Activated T-cell treated with anti-CD3 and anti-CD28 coated beads, Interleukin-2, amount 50 U/mL, for 24 hours (primary cell): ENCODE results near the gene AGR2.
"Not testable (repeated sequence)": the region's sequence is repeated elsewhere in the genome, so short reads cannot be mapped to it uniquely, and the experiment has no call there.

Experiments used
- DNase-seq: peaks from one replicate; pipeline ENCODE4 v3.0.0-alpha.2; 2020
- H3K27ac Mint-ChIP-seq: 2 replicates; pipeline ENCODE4 v1.8.0; 2020; ENCODE audit warnings: mild to moderate bottlenecking, mixed read lengths
- H3K27me3 Mint-ChIP-seq: 2 replicates; pipeline ENCODE4 v1.8.0; 2020; ENCODE audit warnings: mixed read lengths
- H3K36me3 Mint-ChIP-seq: 2 replicates; pipeline ENCODE4 v1.8.0; 2020; ENCODE audit warnings: low read depth, mixed read lengths
- H3K4me1 Mint-ChIP-seq: 2 replicates; pipeline ENCODE4 v1.8.0; 2020; ENCODE audit warnings: low read depth, mixed read lengths
- H3K4me3 Mint-ChIP-seq: 2 replicates; pipeline ENCODE4 v1.8.0; 2020; ENCODE audit warnings: mild to moderate bottlenecking, moderate library complexity, mixed read lengths
- H3K9me3 Mint-ChIP-seq: 2 replicates; pipeline ENCODE4 v1.8.0; 2020; ENCODE audit warnings: mixed read lengths

AGR2 gene

GRCh38 chr7:16773884-16774283 lies 30.9 kb downstream of the AGR2 start:
- Mint-ChIP-seq H3K36me3 (no peaks in the 10 kb centered on the region), H3K4me3 (no peak overlapping the region), H3K4me1 (no peaks in the 10 kb centered on the region), H3K27ac (no peak overlapping the region), H3K9me3 (no peaks in the 10 kb centered on the region), H3K27me3 (peaks cover 16% of the 10 kb centered on the region)
- no peak for DNase-seq

GRCh38 chr7:16773326-16773725 lies 31.5 kb downstream of the AGR2 start:
- Mint-ChIP-seq H3K9me3 (no peaks in the 10 kb centered on the region), H3K27ac (no peak overlapping the region), H3K36me3 (no peaks in the 10 kb centered on the region), H3K4me1 (no peaks in the 10 kb centered on the region), H3K4me3 (no peak overlapping the region), H3K27me3 (peaks cover 16% of the 10 kb centered on the region)
- DNase-seq, result no peak

- Mint-ChIP-seq H3K4me1 (no peaks in the 10 kb centered on the region), H3K4me3 (no peak overlapping the region), H3K27ac (no peak overlapping the region), H3K9me3 (no peaks in the 10 kb centered on the region), H3K36me3 (no peaks in the 10 kb centered on the region), H3K27me3 (peaks cover 16% of the 10 kb centered on the region)
- DNase-seq, result no peak
Observed at GRCh38 chr7:16770657-16771329, 34.0 kb downstream of the AGR2 start.

- H3K4me1 Mint-ChIP-seq, H3K36me3 Mint-ChIP-seq, H3K9me3 Mint-ChIP-seq, DNase-seq, H3K4me3 Mint-ChIP-seq, H3K27ac Mint-ChIP-seq: not testable (repeated sequence)
- H3K27me3 Mint-ChIP-seq, result peaks cover 16% of the 10 kb centered on the region
Observed at GRCh38 chr7:16769994-16770393, 34.8 kb downstream of the AGR2 start.

- Mint-ChIP-seq H3K4me1 (no peaks in the 10 kb centered on the region), H3K27me3 (peaks cover 1% of the 10 kb centered on the region), H3K4me3 (no peak overlapping the region), H3K36me3 (no peaks in the 10 kb centered on the region), H3K27ac (no peak overlapping the region), H3K9me3 (no peaks in the 10 kb centered on the region)
- DNase-seq, result no peak
Observed at GRCh38 chr7:16765436-16765859, 39.4 kb downstream of the AGR2 start.

GRCh38 chr7:16764942-16765341 lies 39.9 kb downstream of the AGR2 start:
- no peak overlapping the region for H3K4me3 Mint-ChIP-seq
- H3K9me3 Mint-ChIP-seq, result no peaks in the 10 kb centered on the region
- no peaks in the 10 kb centered on the region for H3K27me3 Mint-ChIP-seq
- no peaks in the 10 kb centered on the region for H3K36me3 Mint-ChIP-seq
- DNase-seq, result no peak
- H3K4me1 Mint-ChIP-seq, result no peaks in the 10 kb centered on the region
- no peak overlapping the region for H3K27ac Mint-ChIP-seq

- Mint-ChIP-seq H3K27me3 (no peaks in the 10 kb centered on the region), H3K27ac (no peak overlapping the region), H3K4me3 (no peak overlapping the region), H3K9me3 (no peaks in the 10 kb centered on the region), H3K36me3 (no peaks in the 10 kb centered on the region), H3K4me1 (peaks cover 2% of the 10 kb centered on the region)
- DNase-seq, result no peak
Observed at GRCh38 chr7:16762177-16762576, 42.6 kb downstream of the AGR2 start.

- no peak overlapping the region for H3K4me3 Mint-ChIP-seq
- peaks cover 22% of the 10 kb centered on the region for H3K27me3 Mint-ChIP-seq
- no peaks in the 10 kb centered on the region for H3K36me3 Mint-ChIP-seq
- peaks cover 2% of the 10 kb centered on the region for H3K4me1 Mint-ChIP-seq
- H3K9me3 Mint-ChIP-seq, result no peaks in the 10 kb centered on the region
- no peak overlapping the region for H3K27ac Mint-ChIP-seq
- no peak for DNase-seq
Observed at GRCh38 chr7:16759840-16760239, 45.0 kb downstream of the AGR2 start.

GRCh38 chr7:16758631-16759611 lies 45.9 kb downstream of the AGR2 start:
- peaks cover 8% of the 10 kb centered on the region for H3K4me1 Mint-ChIP-seq
- no peaks in the 10 kb centered on the region for H3K9me3 Mint-ChIP-seq
- H3K4me3 Mint-ChIP-seq, result no peak overlapping the region
- no peak for DNase-seq
- peaks cover 31% of the 10 kb centered on the region for H3K27me3 Mint-ChIP-seq
- no peaks in the 10 kb centered on the region for H3K36me3 Mint-ChIP-seq
- H3K27ac Mint-ChIP-seq, result no peak overlapping the region

GRCh38 chr7:16758036-16758435 lies 46.8 kb downstream of the AGR2 start:
- Mint-ChIP-seq H3K4me1 (peaks cover 11% of the 10 kb centered on the region), H3K27ac (no peak overlapping the region)

GRCh38 chr7:16755397-16755796 lies 49.4 kb downstream of the AGR2 start:
- DNase-seq, result no peak
- H3K36me3 Mint-ChIP-seq, result no peaks in the 10 kb centered on the region
- H3K27ac Mint-ChIP-seq, result no peak overlapping the region
- peaks cover 11% of the 10 kb centered on the region for H3K4me1 Mint-ChIP-seq
- H3K4me3 Mint-ChIP-seq, result no peak overlapping the region
- no peaks in the 10 kb centered on the region for H3K9me3 Mint-ChIP-seq
- H3K27me3 Mint-ChIP-seq, result peaks cover 48% of the 10 kb centered on the region

More at GRCh38 chr7:16758036-16758435, 46.8 kb downstream of the AGR2 start:
- Mint-ChIP-seq H3K27me3 (peaks cover 36% of the 10 kb centered on the region), H3K4me3 (no peak overlapping the region), H3K36me3 (no peaks in the 10 kb centered on the region), H3K9me3 (no peaks in the 10 kb centered on the region)
- DNase-seq, result no peak

- Mint-ChIP-seq H3K9me3 (no peaks in the 10 kb centered on the region), H3K27ac (no peak overlapping the region), H3K4me3 (peak overlapping the region; percentile 70), H3K4me1 (peaks cover 11% of the 10 kb centered on the region), H3K27me3 (peaks cover 49% of the 10 kb centered on the region), H3K36me3 (no peaks in the 10 kb centered on the region)
- DNase-seq, result no peak
Observed at GRCh38 chr7:16754856-16755317, 49.9 kb downstream of the AGR2 start.

GRCh38 chr7:16753932-16754855 lies 50.6 kb downstream of the AGR2 start:
- Mint-ChIP-seq H3K27ac (peak overlapping the region; percentile 29), H3K27me3 (peaks cover 49% of the 10 kb centered on the region), H3K9me3 (no peaks in the 10 kb centered on the region), H3K4me1 (peaks cover 11% of the 10 kb centered on the region), H3K36me3 (no peaks in the 10 kb centered on the region), H3K4me3 (peak overlapping the region; percentile 70)
- peak; percentile 44 for DNase-seq
